ENCODE measurements around the gene KRTAP10-11.
"Not testable (repeated sequence)": the region's sequence is repeated elsewhere in the genome, so short reads cannot be mapped to it uniquely, and the experiment has no call there.

KRTAP10-11 gene, protein sequence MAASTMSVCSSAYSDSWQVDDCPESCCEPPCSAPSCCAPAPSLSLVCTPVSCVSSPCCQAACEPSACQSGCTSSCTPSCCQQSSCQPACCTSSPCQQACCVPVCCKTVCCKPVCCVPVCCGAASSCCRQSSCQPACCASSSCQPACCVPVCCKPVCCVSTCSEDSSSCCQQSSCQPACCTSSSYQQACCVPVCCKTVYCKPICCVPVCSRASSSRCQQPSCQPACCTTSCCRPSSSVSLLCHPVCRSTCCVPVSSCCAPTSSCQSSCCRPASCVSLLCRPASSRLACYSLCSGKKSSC

DNA sequence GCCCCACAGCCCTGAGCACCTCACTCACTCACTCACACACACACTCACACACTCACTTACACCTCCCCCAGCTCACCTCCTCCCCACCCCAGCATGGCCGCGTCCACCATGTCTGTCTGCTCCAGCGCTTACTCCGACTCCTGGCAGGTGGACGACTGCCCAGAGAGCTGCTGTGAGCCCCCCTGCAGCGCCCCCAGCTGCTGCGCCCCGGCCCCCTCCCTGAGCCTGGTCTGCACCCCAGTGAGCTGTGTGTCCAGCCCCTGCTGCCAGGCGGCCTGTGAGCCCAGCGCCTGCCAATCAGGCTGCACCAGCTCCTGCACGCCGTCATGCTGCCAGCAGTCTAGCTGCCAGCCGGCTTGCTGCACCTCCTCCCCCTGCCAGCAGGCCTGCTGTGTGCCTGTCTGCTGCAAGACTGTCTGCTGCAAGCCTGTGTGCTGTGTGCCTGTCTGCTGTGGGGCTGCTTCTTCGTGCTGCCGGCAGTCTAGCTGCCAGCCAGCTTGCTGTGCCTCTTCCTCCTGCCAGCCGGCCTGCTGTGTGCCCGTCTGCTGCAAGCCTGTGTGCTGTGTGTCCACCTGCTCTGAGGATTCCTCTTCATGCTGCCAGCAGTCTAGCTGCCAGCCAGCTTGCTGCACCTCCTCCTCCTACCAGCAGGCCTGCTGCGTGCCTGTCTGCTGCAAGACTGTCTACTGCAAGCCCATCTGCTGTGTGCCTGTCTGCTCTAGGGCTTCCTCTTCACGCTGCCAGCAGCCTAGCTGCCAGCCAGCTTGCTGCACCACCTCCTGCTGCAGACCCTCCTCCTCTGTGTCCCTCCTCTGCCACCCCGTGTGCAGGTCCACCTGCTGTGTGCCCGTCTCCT lies at the start of gene KRTAP10-11:
KRTAP10-11 (plus strand) TSS at position 49 of the 856 bp plus-strand sequence; CDS start at position 94, 45 bp downstream.
- DNase-seq: not testable (repeated sequence)

DNA sequence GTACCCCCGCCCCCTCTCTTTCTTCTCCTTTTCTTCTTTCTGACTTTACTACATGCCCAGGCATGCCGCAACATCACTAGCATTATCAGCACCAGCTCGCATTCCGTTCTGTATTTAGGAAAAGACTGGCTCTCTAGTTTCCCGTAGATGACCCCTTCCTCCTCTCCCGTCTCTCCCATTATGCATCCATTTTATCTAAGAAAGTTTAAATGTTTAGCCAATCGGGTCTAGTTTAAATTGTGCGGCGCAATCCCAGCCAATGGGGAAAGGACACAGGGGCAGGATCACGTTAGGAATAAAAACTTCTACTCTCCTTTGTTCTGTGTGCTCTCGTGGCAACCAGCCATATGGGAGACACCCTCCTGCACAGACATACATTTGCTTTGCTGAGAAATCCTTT lies 48.2 kb upstream of the KRTAP10-11 start:
- no peak for DNase-seq

DNA sequence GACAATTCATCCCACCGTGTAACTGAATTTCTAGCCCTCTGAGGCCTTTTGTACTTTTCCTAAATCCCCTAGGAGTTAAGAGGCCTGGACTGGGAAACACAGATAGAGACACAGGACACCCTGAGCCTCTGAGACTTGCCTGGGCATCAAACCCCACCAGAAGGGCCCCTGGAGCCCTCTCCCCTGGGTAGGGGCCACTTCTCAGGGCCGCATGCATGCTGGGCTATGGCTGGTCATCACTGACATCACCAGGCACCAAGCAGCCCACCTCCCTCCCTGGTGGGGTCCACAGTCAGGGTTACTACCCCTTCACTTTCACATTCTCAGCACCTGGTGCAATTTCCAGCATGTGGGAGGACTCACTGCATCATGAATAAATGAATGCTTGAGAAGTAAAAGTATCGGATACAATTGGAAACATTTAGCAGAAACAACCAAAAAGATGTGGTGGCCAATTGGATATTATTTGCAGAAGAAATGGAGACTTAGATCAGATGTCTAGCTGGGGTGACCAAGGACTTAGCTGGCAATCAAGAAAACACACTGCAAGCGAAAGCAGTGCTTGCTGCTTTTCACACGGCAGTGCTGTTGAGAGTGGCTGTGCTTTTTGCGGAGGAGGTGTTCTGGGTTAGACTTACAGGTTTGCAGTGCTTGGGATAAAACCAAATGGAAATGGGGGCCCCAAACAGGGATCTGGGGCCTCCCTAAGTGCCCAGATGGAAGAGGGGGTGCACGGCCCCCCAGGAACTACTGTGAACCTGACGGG lies 46.8 kb upstream of the KRTAP10-11 start:
- DNase-seq: no peak

- DNase-seq: not testable (repeated sequence)
Observed at GRCh38 chr21:44600118-44600978, 45.9 kb upstream of the KRTAP10-11 start, which contains the start of gene KRTAP10-7. Gene KRTAP10-7, plus strand, starts transcription at chr21:44600597. Its CDS starts 25 bp downstream, at chr21:44600622.

- DNase-seq: not testable (repeated sequence)
Observed at GRCh38 chr21:44601091-44601490, 45.1 kb upstream of the KRTAP10-11 start.

- no peak for DNase-seq
Observed at GRCh38 chr21:44601596-44602462, 44.4 kb upstream of the KRTAP10-11 start.

DNA sequence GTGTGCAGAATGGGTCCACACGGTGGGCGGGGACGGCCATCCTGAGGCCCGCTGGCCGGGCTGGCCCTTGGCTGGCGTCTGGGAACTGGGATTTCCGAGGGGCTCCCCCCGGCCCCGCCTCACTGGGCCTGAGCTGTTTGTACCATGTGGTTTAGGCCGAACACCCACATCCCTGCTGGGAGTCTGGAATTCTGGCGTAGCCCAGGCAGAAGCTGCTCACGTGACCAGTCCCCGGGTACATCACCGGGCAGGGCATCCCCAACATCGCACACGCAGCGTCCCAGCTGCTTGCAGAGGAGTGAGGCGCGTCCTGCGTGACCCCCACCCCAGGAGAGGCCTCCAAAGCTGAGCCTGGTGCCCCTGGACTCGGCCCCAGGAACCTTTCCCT lies 43.8 kb upstream of the KRTAP10-11 start:
- DNase-seq: no peak

DNA sequence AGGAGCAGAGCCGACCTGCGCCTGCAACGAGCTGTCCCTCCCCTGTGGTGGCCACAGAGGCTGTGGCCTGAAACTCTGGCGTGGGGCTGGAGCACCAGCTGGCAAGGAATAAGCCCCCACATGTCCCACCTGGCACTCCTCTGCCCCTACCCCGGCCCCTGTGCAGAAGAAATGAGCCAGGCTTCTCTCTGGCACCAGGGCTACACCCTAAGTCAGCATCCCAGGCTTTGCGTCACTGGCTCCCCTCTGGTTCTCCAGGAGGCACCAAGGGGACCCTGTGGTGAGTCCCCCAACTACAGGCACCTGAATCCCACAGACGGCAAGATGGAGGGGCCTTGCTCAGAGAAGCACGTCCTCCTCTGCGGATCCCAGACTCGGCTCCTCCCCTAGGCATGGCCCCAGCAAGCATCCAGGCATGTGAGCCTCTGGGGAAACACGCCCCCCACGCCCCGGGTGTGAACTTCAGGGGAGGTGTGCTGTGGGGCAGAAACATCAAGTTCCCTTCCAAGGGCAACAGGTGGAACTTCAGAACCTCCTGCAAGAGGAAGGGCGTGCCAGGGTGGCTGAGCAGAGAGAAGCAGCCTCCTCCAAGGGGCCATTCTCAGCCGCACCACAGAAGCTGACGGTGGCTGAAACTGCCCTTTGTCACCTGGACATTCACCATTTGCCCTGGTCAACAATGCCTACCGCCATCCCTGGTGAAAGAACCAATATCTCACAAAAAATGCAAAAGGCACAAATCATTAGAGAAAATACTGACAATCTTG lies 42.9 kb upstream of the KRTAP10-11 start:
- DNase-seq: no peak

DNA sequence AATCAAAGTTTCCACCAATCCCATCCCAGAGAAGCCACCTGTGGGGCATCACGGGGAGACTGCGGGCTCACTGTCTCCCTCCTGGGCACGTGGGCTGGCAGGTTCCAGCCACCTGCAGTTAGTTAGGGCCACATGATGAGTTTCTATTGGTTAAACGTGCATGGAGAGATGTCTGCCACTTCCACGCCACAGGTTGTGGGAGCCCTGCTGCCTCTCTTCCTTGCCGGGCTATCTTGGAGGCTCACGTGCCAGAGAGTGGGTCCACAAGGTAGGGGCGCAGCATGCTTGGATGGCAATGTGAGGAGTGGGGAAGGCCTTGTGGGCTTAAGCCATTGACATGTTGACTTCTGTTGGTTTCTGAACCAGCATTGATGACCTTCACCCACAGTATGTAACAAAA lies 42.3 kb upstream of the KRTAP10-11 start:
- no peak for DNase-seq

GRCh38 chr21:44606495-44606894 lies 39.7 kb upstream of the KRTAP10-11 start:
- DNase-seq: no peak

DNA sequence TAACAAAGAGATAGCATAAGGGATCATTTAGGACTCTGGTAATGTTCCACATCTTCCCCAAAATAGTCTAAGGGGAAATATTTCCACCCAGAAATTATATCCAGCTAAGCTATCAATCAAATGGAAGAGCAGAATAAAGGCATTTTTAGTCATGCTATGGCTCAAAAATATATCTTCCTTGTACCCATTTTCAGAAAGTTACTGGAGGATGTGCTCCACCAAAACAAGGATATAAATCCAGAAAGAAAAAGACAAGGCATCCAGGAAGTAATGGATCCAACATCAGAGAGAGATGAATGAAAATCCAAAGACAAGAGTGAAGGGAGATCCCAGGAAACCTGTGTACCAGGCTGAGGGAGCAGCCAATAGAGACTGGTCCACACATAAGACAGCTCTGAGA lies 37.0 kb upstream of the KRTAP10-11 start:
- no peak for DNase-seq

- not testable (repeated sequence) for DNase-seq
Observed at GRCh38 chr21:44610157-44610843, 35.9 kb upstream of the KRTAP10-11 start.

GRCh38 chr21:44611551-44611950 lies 34.7 kb upstream of the KRTAP10-11 start:
- no peak for DNase-seq

GRCh38 chr21:44612029-44612486 lies 34.2 kb upstream of the KRTAP10-11 start, which contains the start of gene KRTAP10-8:
Gene KRTAP10-8, plus strand, starts transcription at chr21:44612079. Its CDS starts 22 bp downstream, at chr21:44612101.
- DNase-seq: no peak

- DNase-seq: no peak
Observed at GRCh38 chr21:44612669-44613229, 33.5 kb upstream of the KRTAP10-11 start.

DNA sequence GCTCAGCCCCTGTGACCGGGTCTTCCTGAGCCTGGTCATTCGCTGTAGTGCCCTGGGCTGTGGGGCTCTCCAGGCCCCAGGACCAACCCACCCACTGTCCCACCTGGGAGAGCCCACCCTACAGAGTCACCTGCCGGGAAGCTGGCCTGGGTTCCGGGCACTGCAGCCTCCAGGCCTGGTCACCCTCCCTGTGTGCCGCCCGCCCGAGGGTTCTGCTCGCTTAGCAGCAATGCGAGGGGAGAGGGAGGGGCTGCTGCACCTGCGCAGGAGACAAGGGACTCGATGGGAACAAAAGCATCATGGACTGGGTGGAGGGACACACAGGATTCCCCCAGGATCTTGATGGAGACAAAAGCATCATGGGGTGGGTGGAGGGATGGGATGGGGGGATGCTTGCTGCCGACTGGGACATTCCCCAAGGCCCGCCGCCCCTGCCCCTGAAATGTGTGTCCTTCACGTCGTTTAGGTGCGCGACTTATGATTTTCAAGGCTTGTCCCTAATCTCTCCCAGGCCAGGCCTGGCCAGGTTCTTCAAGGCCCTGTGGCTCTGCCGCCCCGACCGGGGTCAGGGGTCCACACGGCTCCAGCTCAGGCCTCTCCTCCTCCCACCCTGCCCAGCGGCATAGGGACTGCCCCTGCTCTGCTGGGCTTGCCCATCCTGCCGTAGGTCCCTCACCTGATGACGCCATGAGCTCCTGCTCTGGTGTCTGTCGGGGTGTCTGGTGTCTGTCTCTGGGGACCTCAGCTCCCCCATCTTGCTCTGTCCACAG lies 32.6 kb upstream of the KRTAP10-11 start:
- no peak for DNase-seq

GRCh38 chr21:44614161-44614631 lies 32.0 kb upstream of the KRTAP10-11 start:
- no peak for DNase-seq

GRCh38 chr21:44614961-44615391 lies 31.2 kb upstream of the KRTAP10-11 start:
- no peak for DNase-seq
